Activated CD4-positive, alpha-beta T cell treated with anti-CD3 and anti-CD28 coated beads, Interleukin-2, amount 50 U/mL, for 4 hours (primary cell): ENCODE results near the gene TLK1.

Experiments used
- DNase-seq, 2 experiments: peaks; one replicate each; pipeline ENCODE4 v3.0.0-alpha.2; 2020

TLK1 gene

DNA sequence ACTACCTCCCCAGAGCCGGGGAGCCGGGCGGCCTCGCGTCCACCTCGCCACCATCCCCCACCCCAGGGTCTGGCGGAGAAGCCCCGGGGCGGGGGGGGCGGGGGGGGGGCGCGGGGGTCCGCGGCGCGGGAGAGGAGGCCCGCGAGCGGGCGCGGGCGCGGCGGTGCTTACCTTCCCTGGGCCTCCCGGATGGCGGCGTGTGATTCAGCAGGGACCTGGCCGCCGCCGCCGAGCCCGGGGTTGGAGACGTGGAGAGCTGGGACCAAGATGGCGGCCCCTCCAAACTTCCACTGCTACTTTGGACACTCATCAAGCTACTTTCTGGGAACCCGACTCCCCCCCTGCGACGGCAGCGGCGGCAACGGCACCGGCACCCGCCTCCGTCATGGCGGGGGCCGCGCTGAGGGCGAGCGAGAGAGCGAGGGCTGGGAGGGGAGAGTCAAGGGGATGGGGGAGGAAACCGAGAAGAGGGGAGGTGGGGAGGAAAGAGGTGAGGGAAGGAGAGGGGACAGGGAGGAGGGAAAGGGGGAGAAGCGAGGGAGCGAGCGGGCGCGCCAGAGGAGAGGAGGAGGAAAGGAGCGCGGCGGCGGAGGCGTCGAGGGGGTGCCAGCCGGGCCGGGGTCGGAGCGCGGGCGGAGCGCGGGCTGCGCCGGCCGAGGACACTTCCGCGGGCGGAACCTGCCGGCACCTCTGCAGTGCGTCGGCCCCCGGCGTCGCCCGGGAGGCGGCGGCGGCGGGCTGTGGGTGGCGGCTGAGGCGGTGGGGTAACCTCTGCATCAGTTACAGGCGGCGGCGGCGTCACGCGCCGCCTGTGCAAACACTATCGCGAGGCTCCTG, at the start of gene TLK1:
TSS of gene TLK1 (minus strand) at position 775 of the 837 bp plus-strand sequence. CDS start at position 310, 465 bp downstream.
- peak; percentile 68 to 74 for DNase-seq

DNA sequence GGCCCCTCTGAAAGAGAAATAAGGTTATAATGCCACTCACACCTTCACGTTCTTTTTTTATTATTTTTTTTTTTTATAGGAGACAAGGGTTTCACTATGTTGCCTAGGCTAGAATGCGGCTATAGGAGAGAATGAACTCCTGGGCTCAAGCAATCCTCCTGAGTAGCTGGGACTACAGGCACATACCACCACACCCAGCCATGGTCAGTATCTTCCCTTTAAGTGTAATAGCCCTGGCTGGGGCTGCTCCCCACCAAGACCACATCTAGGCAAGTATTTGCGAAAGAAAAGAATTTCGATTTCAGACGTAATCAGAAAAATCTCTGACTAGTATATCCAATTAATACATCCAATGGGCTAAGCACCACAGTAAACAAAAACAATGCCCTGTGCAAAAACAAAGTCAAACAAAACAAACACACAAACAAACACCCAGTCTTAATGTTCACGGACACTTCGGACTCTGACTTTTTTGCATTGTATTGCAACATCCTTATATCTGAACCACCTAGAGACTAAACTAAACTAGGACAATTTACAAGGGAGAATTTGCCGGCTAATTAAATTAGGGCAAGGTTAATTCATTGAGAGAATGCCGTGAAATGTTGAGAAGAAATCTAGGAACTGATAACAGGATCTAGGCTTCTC, 49.6 kb upstream of the TLK1 start:
- no peak for DNase-seq

DNA sequence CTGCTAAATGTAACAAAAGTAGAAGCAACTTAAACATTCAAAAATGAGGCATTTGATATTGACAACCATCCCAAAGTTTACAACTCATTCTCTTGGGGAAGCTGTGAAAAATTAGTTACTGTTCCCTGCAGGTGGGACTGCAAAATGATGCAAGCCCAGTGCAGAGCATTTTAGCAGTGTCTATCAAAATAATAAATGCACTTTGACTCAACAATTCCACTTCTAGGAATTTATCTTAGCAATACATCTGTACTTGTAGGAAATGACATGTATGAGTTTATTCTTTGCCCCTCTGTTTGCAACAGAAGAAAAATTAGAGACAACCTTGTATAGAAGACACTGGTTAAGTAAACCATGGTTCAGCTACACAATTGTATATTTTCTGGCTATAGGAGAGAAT, 48.0 kb upstream of the TLK1 start:
- no peak for DNase-seq

DNA sequence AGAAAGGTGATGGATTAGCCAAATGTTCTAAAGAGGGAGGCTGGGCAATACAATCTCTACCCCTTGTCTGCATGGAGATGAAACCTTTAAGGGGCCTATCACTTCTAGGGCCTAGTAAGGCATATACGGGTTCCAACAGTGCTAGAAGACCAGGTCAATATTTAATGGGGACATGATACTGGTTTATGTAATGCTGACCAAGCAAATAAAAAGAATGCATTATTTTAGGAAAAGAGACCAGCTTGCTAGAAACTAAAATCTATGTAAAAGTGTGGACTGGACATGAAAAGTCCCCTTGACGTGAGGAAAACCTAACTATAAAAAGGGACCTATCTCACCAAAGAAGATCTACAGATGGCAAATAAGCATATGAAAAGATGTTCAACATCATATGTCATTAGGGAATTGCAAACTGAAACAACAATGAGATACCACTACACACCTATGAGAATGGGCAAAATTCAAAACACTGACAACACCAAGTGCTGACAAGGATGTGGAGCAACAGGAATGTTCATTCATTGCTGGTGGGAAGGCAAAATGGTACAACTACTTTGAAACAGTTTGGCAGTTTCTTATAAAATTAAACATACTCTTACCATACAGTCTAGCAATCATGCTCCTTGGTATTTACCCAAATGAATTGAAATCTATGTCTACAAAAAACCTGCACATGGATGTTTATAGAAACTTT, 45.9 kb upstream of the TLK1 start:
- no peak for DNase-seq

DNA sequence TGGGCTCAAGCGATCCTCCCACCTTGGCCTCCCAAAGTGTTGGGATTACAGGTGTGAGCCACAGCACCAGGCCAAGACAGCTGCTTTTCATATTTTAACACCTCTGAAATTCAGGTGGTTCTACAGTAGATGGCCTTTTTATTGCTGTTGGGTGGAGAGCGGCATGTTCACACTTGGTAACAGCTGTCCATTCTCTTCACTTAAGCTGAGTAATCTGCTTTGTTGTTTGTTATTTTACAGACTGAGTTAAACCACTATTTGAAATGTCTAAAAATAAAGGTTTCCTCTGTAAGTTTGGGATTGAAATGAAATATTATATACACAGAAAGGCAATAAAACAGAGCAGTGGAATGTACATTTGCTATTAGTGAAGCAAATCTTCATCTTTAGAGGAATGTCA, 44.9 kb upstream of the TLK1 start:
- DNase-seq, result no peak

DNA sequence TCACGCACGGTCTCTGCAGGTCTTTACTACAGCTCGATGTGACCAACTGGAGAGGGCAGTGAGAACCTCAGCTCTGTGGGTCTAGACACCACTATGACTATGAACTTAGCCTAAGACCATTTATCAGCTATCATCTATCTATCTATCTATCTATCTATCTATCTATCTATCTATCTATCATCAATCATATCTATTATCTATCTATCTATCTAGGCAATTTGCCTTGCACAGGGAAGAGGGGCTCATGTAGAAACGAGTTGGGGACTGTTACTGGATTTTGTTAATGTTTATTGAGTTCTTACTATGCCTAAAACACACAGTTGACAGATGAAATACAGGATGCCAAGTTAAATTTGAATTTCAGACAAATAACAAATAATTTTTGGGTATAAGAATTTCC, 41.1 kb upstream of the TLK1 start:
- no peak for DNase-seq

DNA sequence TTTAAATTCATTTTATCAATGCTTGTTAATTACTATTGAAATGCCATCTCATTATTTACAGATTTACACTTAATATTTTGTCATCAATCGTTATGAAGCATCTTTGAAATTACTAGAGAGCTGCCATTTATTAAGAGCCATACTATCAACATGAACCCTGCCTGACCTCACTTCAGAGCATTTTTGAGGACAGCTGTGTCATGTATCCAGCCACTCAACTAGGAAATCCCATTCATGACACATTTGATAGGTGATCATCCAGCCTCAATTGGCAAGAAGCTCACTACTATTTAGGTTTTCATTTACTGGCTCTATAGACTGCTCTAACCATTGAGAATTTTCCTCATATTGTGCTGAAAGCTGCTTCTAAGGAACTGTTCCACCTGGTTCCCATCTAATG, 40.6 kb upstream of the TLK1 start:
- DNase-seq, result no peak

DNA sequence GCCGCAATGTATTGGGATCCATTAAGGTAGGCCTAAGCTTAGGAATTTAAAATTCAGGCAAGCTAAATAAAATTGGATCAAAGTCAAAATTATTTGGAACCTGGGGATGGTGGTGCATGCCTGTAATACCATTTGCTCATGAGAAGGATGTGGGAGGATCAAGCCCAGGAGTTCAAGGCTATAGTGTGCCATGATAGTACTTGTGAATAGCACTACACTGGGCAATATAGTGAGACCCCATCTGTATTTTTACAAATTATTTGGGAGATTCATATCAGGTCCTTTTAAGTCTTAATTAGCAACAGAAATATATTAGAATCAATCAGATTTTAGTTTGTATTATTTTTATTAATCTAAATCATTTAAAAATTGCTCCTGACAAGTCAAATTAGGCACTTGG, 39.8 kb upstream of the TLK1 start:
- no peak for DNase-seq

DNA sequence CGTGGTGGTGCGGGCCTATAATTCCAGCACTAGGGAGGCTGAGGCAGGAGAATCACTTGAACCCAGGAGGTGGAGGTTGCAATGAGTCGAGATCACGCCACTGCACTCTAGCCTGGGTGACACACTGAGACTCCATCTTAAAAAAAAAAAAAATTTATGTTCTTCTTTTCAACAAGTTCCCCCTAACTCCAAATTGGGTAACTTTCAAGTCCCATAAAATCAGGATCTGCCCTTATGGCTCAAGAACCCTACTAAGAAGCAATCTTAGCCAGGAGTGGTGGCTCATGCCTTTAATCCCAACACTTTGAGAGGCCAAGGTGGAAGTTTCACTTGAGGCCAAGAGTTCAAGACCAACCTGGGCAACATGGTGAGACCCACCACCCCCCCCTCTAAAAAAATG, 30.3 kb upstream of the TLK1 start:
- no peak for DNase-seq

DNA sequence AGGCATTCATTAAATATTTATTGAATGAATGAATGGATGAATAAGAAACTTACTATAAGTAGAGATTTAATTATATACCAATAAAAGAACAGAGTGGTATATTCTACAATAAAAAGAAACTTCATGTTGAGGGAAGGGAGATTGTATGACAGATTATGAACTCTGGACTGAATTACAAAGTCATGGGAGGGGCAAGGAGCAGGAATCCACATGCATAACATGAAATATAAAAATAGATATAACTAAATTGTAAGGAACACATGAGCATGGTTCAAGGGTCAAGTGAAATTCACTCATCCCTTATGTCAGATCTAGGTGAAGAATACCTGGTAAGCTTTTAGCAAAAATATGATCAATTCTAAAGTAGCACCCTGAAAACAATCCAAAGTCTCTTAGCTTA, 27.1 kb upstream of the TLK1 start:
- DNase-seq, result no peak

DNA sequence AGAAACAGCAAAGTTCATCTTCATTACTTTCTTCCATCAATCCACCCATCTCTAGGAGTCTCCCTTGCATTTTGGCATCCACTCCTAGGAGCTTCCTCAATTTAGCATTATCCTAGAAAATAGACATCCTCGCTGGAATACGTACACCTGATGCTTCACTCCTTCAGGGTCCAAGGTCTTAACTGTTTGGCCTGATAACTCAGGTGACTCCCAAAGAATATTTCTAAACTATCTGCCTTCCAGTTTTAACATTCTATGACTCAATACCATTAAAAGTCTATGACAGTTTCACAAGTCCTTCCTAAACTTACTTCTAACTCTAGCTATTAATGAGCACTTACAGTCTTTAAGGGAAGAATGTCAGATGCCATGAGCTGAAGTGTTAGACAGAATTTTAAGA, 26.5 kb upstream of the TLK1 start:
- DNase-seq, result no peak

DNA sequence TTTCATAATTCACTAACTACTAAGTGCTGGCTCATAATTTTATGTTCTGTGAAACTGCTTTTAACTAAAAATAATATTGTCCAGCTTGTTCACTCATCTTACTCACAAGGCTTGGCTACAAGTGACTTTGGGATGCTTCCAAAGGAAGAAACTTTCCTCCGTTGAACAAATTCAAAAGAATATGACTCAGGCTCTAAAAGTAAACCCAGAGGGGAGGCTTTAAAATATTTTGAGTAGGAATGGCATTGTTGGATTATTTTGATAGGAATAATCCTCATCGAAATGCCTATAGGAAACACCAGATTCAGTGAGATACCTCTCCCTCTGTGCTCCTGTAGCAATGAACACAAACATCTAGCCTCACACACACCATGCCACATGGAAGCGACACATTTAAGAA, 25.2 kb upstream of the TLK1 start:
- no peak for DNase-seq

DNA sequence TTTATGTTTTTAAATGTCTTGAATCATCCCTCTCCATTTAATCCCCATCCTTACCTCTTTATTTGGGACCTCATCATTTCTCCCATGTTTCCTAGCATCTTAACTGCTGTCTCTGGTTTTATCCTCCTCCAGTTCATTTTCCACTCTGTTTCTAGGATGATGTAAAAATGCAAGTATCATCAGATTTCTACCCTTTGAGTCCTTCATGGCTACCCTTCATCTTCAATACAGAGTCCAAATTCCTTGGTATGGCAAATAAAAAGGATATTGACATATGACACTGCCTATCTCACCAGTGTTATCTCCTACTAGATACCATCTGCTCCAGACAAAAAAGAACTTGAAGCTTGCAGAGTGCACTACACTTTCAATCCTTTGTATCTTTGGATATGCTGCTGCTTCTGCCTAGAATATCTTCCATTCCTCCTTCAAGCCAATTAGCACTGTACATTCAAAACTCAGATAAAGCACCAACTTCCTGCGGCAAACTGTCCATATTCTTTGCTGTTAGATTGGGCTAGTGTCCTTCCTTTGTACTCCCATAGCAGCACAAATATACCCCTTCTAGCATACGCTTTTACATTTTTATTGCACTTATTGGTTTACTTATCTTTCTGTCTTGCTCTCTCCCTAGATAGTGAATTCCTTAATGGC, 24.6 kb upstream of the TLK1 start:
- no peak for DNase-seq

DNA sequence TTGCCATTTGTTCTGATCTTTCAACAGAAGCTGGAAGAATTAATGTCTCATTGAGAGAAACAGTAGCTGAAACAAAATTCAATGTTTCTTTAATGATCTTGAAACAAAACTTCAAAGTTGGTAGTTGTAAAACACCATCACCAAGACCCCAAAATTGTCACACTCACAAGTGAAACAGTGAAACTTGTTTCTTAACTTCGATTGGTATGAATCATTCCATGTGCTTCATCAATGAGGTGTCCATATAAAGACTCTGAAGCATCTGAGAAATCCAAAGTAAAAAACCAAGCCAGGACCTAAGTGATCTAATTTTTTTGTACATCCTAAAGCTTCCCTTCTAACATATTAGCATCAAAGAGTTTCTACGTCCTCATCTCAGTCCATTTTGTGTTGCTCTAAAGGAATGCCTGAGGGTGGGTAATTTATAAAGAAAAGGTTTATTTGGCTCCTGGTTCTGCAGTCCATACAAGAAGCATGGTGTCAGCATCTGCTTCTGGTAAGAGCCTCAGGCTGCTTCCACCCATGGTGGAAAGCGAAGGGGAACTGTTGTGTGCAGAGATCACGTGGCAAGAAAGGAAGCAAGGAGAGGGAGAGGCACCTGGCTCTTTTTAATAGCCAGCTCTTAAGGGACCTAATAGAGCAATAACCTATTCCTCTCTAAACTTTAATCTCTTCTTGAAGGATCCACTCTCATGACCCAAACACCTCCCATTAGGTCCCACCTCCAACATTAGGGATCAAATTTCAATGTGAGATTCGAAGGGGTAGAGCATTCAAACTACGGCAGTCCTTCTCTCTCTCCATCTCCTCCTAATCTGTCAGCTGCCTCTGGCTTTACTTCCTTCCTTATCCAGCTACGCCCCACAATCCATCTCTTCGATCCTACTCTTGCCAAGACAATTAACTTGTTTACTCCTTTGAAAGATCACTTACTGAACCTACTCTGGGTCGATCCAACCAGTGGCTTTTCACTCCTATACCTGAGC, 20.7 kb upstream of the TLK1 start:
- no peak for DNase-seq

DNA sequence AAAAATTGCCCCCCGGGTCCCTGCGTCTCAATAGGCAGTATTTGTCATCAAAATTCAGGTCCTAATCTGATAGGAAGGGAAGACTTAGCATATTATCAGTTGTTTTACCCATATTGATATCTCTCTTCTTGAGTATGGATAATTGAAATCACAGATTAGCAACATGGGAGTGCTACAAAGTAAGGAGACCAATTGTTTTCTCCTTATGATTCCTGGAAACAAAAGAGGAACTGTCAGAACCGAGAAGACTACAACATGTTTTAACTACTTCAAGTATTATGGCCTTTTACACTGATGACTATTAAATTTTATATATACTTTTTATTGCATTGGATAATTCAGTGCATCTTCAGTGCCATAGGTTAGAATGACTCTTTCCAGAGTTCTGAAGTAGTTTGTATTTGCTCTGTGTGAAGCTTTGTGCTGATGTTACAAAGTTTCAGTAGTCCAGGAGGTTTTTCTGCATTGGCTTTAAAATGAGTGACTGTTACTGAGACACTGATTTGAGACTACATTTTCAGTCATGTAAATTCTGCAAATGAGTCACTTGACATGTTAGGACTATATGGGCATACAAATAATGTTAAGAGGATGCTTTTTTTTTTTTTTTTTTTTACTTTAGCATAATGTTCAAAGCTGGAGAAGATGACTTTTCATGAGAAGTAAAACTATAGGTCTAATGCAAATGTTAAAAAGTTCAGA, 19.7 kb upstream of the TLK1 start:
- DNase-seq, result no peak

DNA sequence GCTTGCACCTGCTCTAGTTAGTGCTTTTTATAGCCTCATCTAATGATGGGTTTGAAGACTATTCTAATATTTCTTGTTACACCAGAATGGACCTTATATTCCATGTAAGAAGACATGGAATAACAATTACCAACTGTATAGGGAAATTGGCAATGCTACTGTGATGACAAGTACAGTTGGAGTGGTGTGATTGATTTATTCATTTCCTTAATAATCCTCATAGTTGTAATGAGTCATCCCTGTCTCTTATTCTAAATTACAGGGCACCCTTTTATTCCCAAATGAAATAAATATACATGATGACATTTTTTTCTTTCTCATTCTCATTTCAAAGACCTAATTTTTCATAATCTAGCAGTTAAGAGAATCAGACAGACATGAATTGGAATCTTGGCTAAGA, 18.3 kb upstream of the TLK1 start:
- no peak for DNase-seq

DNA sequence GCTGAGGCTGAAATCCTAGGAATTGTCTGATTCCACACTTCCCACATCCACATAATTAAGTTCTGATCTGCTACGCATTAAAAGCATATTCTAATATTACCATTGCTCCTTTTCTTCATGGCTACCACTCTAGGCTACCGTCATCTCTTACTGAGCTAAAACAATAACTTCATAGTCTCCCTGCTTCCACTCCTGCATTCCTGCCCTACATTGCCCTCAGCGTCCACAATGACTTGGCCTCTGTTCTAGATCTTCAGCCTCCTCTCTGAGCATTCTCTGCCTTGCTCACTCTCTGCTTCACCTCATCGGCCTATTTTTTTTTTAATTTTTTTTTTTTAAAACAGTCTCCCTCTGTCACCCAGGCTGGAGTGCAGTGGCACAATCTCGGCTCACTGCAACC, 15.8 kb upstream of the TLK1 start:
- DNase-seq, result no peak

DNA sequence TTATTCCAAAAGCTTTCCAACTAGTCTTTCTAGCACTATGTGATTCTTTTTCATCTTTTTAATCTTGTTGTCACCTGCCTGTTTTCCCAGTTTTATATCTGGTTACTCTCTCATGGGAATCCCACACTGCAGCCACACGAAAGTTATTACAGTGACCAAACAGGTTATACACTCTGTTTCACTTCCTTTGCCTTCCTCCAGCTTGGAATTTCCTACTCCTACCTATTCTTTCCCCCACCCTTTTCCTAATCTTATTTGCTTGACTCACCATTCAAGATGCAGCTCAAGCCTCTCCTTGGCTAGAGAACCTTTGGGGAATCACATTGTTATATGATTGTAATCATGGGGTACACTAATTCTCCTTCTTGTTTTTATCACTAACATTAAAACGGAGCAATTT, 13.4 kb upstream of the TLK1 start:
- no peak for DNase-seq

DNA sequence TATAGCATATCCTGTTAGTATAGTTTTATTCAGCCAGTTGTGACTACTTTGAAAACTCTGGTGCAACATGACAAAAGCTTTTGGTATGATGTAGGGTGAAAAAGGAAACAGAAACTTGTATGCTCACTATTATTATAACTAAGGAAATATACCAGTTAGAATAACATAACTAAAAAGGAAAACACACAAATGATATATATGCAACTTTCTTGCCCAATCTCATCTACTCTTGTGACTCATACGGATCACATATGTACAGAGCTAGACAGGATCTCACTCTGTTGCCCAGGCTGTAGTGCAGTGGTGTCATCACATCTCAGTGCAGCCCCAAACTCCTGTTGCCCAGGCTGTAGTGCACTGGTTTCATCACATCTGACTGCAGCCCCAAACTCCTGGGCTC, 12.4 kb upstream of the TLK1 start:
- no peak for DNase-seq

DNA sequence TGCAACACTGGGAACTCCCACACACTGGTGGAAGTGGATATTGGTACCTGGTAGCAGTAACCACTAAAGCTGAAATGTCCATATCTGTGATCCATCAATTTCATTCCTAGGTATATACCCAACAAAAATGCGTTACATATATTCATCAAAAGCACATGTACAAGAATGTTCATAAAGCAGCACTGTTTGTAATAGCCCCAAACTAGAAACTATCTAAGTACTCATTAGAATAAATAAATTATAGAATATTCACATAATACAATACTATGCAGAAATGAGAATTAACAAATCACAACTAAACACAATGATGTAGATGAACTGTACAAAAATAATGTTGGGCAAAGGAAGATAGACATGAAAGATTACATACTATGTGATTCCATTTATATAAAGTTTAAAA, 11.1 kb upstream of the TLK1 start:
- no peak for DNase-seq

DNA sequence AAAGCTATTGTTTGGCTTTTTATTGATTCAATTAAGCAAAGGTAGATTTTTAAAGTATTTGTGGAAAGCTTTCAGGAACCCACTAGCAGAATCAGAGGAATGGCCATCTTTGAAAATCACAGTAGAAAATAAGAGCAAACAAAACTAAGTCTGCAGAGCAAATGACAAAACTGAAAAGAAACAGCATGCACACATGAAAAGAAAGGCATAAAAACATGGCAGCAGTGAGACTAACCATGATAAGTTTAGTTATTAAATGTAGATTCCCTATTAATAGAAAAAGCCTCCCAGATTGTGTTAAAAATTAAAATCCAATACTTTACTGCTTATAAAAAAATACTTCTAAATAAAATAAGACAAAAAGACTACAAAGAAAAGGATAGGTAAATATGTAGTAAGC, 9.1 kb upstream of the TLK1 start:
- no peak for DNase-seq

DNA sequence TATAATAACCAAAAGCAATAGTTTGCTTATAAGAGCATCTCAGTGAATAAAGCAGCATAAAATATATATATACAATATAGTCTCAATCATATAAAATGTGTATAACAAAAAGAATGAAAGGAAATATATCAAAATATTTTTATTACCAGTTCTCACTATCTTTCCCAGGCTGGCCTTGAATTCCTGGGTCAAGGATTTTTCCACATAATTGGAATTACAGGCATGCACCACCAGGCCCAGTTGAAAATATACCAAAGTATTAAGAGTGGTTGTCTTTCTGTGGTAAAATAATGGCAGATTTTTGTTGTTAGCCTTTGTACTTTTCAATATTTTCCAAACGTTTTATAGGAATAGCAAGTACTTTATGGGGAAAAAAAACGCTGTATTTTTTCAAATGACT, 8.6 kb upstream of the TLK1 start:
- DNase-seq, result no peak
